Measurements from ENCODE around the gene RAET1L.
"Not testable (repeated sequence)": the region's sequence is repeated elsewhere in the genome, so short reads cannot be mapped to it uniquely, and the experiment has no call there.

Gene RAET1L

DNA sequence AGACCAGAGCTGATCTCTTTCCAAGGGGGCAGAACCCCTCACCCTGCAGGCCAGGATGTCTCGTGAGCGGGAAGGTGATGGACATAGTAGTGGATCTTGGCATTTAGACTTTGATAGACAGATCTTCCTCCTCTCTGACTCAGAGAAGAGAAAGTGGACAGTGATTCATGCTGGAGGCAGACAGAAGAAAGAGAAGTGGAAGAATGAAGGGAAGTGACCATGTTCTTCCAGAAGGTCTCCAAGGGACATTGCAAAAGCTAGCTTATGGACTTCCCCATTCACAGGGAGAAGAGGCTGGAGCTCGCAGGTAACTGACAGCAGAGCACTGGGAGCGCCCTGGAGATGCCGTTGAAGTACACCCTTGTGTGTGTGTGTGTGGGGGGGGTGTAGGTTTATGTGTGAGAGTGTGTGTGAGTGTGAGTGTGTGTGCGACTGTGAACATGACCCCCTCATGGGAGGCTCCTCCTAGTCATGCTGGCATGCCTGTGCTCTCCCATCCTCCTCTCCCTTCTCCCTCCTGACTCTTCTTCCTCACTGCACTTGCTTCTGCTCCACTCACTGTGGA, 8.0 kb upstream of the RAET1L start:
- ATAC-seq (no peak), DNase-seq (no peak)
- Mint-ChIP-seq H3K4me3 (no peak overlapping the region), H3K9me3 (no peaks in the 10 kb centered on the region), H3K36me3 (ENCODE audit: low read depth) (no peaks in the 10 kb centered on the region), H3K27ac (no peak overlapping the region), H3K27me3 (peaks cover 66% of the 10 kb centered on the region), H3K4me1 (peaks cover 23% of the 10 kb centered on the region)

DNA sequence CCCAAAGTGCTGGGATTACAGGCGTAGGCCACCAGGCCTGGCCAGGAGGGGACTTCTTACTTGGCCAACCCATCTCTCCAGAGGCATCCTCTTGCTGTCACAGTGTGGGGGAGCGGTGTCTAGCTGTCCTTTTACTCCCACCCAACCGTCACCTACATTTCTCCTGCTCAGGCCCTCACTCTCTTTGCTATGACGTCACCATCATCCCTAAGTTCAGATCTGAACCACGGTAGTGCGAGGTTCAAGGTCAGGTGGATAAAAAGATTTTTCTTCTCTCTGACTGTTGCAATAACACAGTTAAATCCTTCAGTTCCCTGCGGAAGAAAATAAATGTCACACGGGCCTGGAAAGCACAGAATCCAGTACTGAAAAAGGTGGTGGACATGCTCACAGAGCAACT, 7.3 kb upstream of the RAET1L start:
- Mint-ChIP-seq H3K4me3 (no peak overlapping the region), H3K4me1 (peaks cover 26% of the 10 kb centered on the region), H3K27me3 (peaks cover 70% of the 10 kb centered on the region), H3K9me3 (no peaks in the 10 kb centered on the region), H3K27ac (no peak overlapping the region), H3K36me3 (ENCODE audit: low read depth) (no peaks in the 10 kb centered on the region)
- DNase-seq (no peak), ATAC-seq (no peak)

DNA sequence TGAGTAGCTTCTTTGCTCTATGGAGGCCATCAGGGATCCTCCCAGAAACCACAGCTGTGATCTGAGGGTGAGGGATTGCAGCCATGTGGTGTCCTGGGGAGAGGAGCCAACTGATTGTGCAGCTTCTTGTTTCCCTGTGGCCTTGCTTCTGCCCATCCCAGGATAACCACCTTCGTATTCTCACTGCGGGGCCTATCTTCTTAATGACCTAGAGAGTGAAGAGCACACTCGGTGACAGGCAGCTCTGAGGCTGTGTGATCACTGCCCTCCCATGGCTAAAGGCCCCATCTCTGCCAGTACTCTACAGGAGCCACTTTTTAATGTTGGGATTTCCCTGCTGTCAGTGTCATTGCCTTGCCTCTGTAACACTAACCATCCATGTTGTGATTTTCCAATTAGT, 5.3 kb upstream of the RAET1L start:
- ATAC-seq, result no peak
- DNase-seq, result no peak
- Mint-ChIP-seq H3K27me3 (peaks cover 70% of the 10 kb centered on the region), H3K4me3 (no peak overlapping the region), H3K36me3 (ENCODE audit: low read depth) (no peaks in the 10 kb centered on the region), H3K9me3 (no peaks in the 10 kb centered on the region), H3K4me1 (peaks cover 22% of the 10 kb centered on the region), H3K27ac (no peak overlapping the region)

DNA sequence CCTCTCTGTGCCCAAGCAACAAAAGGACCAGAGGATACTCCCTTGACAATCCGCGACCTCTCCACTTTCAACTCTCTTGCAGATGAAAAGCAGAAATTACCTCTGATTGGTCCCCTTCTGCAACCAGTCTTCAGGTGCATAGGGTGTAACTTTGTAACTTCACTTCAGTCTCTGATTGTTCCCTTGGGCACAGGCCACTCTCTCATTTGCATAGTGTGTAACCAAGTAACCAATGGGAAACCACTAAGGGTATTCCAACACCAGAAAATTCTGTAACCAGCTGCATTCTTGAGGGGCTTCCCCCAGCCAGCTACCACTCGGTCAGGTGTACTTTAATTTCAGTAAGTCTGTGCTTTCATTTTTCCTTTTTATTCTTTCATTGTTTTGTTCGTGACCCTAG, 4.4 kb upstream of the RAET1L start:
- DNase-seq, result no peak
- Mint-ChIP-seq H3K36me3 (ENCODE audit: low read depth) (no peaks in the 10 kb centered on the region), H3K4me3 (no peak overlapping the region), H3K4me1 (peaks cover 28% of the 10 kb centered on the region), H3K27me3 (peaks cover 70% of the 10 kb centered on the region), H3K27ac (no peak overlapping the region), H3K9me3 (no peaks in the 10 kb centered on the region)
- ATAC-seq, result peak; percentile 52

- no peak for ATAC-seq
- no peak overlapping the region for H3K27ac Mint-ChIP-seq
- no peak overlapping the region for H3K4me3 Mint-ChIP-seq
- H3K4me1 Mint-ChIP-seq, result peaks cover 30% of the 10 kb centered on the region
- peaks cover 70% of the 10 kb centered on the region for H3K27me3 Mint-ChIP-seq
- no peaks in the 10 kb centered on the region for H3K36me3 Mint-ChIP-seq (ENCODE audit: low read depth)
- no peak for DNase-seq
- H3K9me3 Mint-ChIP-seq, result no peaks in the 10 kb centered on the region
Measured at GRCh38 chr6:150029276-150029675, 3.9 kb upstream of the RAET1L start.

- no peaks in the 10 kb centered on the region for H3K36me3 Mint-ChIP-seq (ENCODE audit: low read depth)
- H3K27ac Mint-ChIP-seq, result no peak overlapping the region
- H3K4me3 Mint-ChIP-seq, result no peak overlapping the region
- no peak for ATAC-seq
- DNase-seq, result no peak
- H3K9me3 Mint-ChIP-seq, result no peaks in the 10 kb centered on the region
- H3K4me1 Mint-ChIP-seq, result peaks cover 30% of the 10 kb centered on the region
- peaks cover 70% of the 10 kb centered on the region for H3K27me3 Mint-ChIP-seq
Measured at GRCh38 chr6:150028799-150029198, 3.5 kb upstream of the RAET1L start.

DNA sequence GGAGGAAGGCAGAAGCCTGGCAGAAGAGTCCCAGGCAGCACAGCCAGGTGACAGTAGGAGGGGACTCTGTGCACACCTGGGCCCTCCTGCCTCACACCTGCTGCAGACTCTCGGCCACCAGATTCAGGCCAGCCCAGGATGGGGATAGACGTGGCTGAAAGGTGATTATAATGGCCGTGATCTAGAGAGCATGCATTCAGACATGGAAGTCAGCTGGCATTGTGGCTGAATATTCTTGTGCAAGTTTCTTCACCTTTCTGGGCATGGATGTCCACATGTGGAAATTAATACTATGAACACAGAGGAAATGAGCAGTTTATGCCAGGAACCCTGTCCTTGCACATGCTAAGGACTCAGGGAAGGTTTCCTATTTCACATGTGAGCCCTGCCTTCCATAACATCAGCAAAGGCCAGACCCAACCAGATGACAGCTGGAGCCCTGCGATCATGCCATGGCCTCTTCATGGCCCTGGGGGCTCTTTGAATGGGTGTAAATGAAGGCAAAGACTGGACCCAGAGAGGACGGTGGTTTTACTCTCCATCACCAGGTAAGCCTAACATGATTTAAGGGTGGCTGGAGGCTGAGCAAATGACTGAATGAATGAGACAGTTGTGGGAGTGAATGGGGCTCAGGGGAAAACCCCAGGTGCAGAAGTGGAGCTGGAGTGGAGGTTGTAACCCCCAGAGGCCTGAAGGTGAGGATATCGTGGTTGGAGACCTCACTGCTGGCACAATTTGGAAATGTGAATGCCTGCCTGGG, 2.7 kb upstream of the RAET1L start:
- ATAC-seq, result no peak

DNA sequence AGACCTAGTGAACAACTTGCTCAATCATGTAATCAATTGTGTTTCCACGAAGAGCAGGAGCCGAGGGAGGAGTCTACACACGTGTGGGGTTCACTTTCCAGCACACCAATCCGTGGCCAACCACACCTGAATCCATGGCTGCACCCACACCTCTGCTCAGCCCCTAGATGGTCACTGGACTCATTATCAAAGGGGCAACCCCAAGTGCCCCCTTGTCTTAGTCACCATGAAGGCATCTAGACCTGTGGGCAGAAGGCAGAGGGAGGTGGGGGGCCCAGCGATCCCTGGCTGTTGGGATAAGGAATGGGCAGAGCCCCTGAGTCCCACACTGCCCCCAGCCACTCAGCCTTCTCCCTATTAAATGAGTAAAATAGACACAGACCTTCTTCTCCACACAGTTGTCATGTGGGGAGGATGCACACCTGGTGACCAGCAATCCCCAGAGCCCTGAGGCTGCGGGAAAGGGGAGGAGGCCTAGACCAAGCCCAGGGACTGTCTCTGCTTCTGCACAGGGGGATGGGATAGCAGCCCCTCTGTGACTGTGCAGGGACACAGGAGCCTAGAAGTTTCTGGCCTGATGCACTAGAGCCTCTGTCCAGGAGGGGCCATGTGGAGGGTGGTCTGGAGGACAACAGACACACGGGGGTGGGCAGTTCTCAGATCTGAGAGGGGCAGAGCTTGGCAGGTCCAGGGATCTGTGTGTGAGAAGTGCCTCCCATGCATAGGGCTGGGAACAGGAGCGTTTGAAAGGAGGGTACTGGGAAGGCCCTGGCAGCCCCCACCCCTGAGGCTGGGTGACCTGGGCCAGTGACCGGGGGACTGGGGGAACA, 1.9 kb upstream of the RAET1L start:
- H3K4me1 Mint-ChIP-seq, result peaks cover 30% of the 10 kb centered on the region
- H3K27ac Mint-ChIP-seq, result no peak overlapping the region
- no peak overlapping the region for H3K4me3 Mint-ChIP-seq
- DNase-seq (no peak), ATAC-seq (no peak)
- peaks cover 68% of the 10 kb centered on the region for H3K27me3 Mint-ChIP-seq
- no peaks in the 10 kb centered on the region for H3K9me3 Mint-ChIP-seq
- no peaks in the 10 kb centered on the region for H3K36me3 Mint-ChIP-seq (ENCODE audit: low read depth)

More for the DNA sequence above, 2.7 kb upstream of the RAET1L start:
- Mint-ChIP-seq H3K4me1 (peaks cover 30% of the 10 kb centered on the region), H3K27ac (no peak overlapping the region), H3K9me3 (no peaks in the 10 kb centered on the region), H3K4me3 (no peak overlapping the region), H3K27me3 (peaks cover 71% of the 10 kb centered on the region), H3K36me3 (ENCODE audit: low read depth) (no peaks in the 10 kb centered on the region)
- no peak for DNase-seq

DNA sequence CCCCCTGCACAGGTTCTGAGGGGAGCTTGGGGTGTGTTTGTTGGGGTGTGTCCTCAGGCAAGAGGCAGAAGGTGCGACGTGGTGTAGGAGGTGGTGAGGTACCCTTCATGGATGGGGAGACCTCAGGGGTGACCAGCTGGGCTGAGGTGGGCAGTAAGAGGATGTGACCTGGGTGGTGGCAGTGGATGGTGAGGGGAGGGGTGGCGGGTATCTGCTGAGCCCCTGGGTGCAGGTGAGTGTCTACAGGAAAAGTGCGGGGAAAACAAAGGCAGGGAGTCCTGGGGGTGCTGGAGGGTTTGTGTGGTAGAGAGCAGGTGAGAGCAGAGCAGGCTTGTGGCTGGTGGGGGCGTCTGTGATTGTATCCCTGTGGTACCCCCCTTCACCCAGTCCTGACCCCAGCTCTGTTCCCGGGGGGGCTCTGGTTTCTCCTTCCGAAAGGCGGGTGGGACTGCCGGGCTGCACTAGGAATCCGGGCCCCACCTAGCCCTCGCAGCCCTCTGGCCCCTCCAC, 631 bp downstream of the RAET1L start:
- DNase-seq (no peak), ATAC-seq (no peak)
- Mint-ChIP-seq H3K4me1 (peaks cover 23% of the 10 kb centered on the region), H3K4me3 (no peak overlapping the region), H3K27ac (no peak overlapping the region), H3K36me3 (ENCODE audit: low read depth) (no peaks in the 10 kb centered on the region), H3K27me3 (peaks cover 72% of the 10 kb centered on the region), H3K9me3 (no peaks in the 10 kb centered on the region)

DNA sequence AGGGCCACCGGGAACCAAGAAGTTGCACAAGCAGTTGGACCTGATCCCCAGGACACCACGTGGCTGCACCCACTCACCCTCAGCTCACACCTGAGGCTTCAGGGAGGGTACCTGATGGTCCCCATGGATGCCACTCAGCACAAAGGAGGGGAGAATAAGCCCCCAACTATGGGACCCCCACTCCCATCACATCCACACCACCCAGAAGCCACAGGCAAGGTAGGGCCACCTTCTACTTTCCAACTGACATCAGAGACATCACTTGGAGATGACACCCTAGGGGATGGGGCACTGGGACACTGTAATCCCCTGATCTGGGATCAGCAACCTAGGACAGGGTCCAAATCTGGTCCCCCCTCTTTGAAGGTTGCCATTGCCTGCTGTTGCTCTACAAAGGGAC, 1.3 kb downstream of the RAET1L start:
- DNase-seq; H3K4me3 Mint-ChIP-seq; H3K27ac Mint-ChIP-seq; ATAC-seq; H3K9me3 Mint-ChIP-seq; H3K36me3 Mint-ChIP-seq (ENCODE audit: low read depth): not testable (repeated sequence)
- Mint-ChIP-seq H3K4me1 (peaks cover 20% of the 10 kb centered on the region), H3K27me3 (peaks cover 71% of the 10 kb centered on the region)

- not testable (repeated sequence) for H3K36me3 Mint-ChIP-seq (ENCODE audit: low read depth); DNase-seq; H3K9me3 Mint-ChIP-seq; ATAC-seq; H3K27ac Mint-ChIP-seq; H3K4me3 Mint-ChIP-seq
- Mint-ChIP-seq H3K27me3 (peaks cover 72% of the 10 kb centered on the region), H3K4me1 (peaks cover 14% of the 10 kb centered on the region)
Measured at GRCh38 chr6:150021870-150022269, 3.5 kb downstream of the RAET1L start.

- Mint-ChIP-seq H3K9me3 (no peaks in the 10 kb centered on the region), H3K27ac (no peak overlapping the region), H3K27me3 (peaks cover 64% of the 10 kb centered on the region), H3K36me3 (ENCODE audit: low read depth) (no peaks in the 10 kb centered on the region), H3K4me1 (peaks cover 17% of the 10 kb centered on the region), H3K4me3 (no peak overlapping the region)
- no peak for ATAC-seq
- no peak for DNase-seq
Measured at GRCh38 chr6:150018846-150019580, 6.3 kb downstream of the RAET1L start.

- DNase-seq; H3K27ac Mint-ChIP-seq; H3K36me3 Mint-ChIP-seq (ENCODE audit: low read depth); H3K9me3 Mint-ChIP-seq; ATAC-seq; H3K4me3 Mint-ChIP-seq: not testable (repeated sequence)
- peaks cover 21% of the 10 kb centered on the region for H3K4me1 Mint-ChIP-seq
- H3K27me3 Mint-ChIP-seq, result peaks cover 72% of the 10 kb centered on the region
Measured at GRCh38 chr6:150017186-150017521, 8.2 kb downstream of the RAET1L start.
